T-cell (primary cell): Measurements from ENCODE around the gene KRTDAP. TPM values are rescaled to one million over a fixed set of nuclear protein-coding genes. Genes with fewer than 3 reads are reported as not detected.

Source experiments
- ATAC-seq, 4 experiments: fragments of 200-7000 bp in 3 of 4; fragments of 150-1000 bp in 1 of 4; cut with Tn5 transposase; replicated peaks in 1 of 4; 1 replicate in 3 of 4; 2 replicates in 1 of 4; pipeline ENCODE4 v1.10.0; 2021; ENCODE audit warnings: moderate library complexity in 3 of 4, mild to moderate bottlenecking in 2 of 4, moderate number of reproducible peaks in 1 of 4
- CTCF ChIA-PET, 2 donors: fragments of 300-600 bp; sonication (Branson Sonifier 250); formaldehyde crosslinking; loops; one replicate each; lab custom pipeline; 2022; ENCODE audit warnings: antibody characterized with exemption in 2 of 2; lab: Charles Lee
- POLR2A ChIA-PET, 2 donors: fragments of 300-600 bp; sonication (Branson Sonifier 250); formaldehyde crosslinking; loops; one replicate each; lab custom pipeline; 2022; ENCODE audit warnings: antibody characterized with exemption in 2 of 2; lab: Charles Lee
- DNase-seq, 35 experiments: peaks; one replicate each; pipeline versions ENCODE4 v3.0.0 to v3.0.0-alpha.2; 2013 to 2023
- H3K27ac ChIP-seq: one replicate; pipeline ENCODE4 v1.5.1; 2013; ENCODE audit warnings: low read length
- H3K27me3 ChIP-seq, 2 experiments: replicated peaks in 1 of 2; 1 replicate in 1 of 2; 2 replicates in 1 of 2; pipeline versions ENCODE4 v1.6.1 to v1.7.0; 2013; ENCODE audit warnings: low read length in 1 of 2, mixed read lengths in 1 of 2; ENCODE audit not compliant: control insufficient read depth in 2 of 2, insufficient read depth in 2 of 2; ENCODE audit errors: extremely low read depth in 1 of 2
- H3K36me3 ChIP-seq, 2 donors: 1 replicate in 1 of 2; 2 replicates in 1 of 2; pipeline versions ENCODE4 v1.6.1 to v1.7.0; 2013; ENCODE audit warnings: low read length in 1 of 2; ENCODE audit not compliant: control insufficient read depth in 2 of 2, insufficient read depth in 1 of 2; ENCODE audit errors: extremely low read depth in 1 of 2
- H3K4me1 ChIP-seq, 2 experiments: 1 replicate in 1 of 2; 2 replicates in 1 of 2; pipeline versions ENCODE4 v1.6.1 to v1.7.0; 2013; ENCODE audit warnings: low read length in 2 of 2, mixed read lengths in 1 of 2; ENCODE audit not compliant: insufficient read depth in 2 of 2, control insufficient read depth in 1 of 2; ENCODE audit errors: extremely low read depth in 1 of 2
- H3K4me3 ChIP-seq, 2 donors: 1 replicate in 1 of 2; 2 replicates in 1 of 2; pipeline versions ENCODE4 v1.5.1 to v1.7.0; 2013; ENCODE audit warnings: mild to moderate bottlenecking in 2 of 2, low read length in 1 of 2, moderate library complexity in 1 of 2; ENCODE audit not compliant: control insufficient read depth in 1 of 2; ENCODE audit errors: extremely low read depth in 1 of 2
- H3K9me3 ChIP-seq: 2 replicates; pipeline ENCODE4 v1.7.0; 2013
- H3K27ac Mint-ChIP-seq, 2 donors: one replicate each; pipeline ENCODE4 v1.8.0; 2020 to 2021; ENCODE audit warnings: mild to moderate bottlenecking in 2 of 2, mixed read lengths in 2 of 2
- H3K27me3 Mint-ChIP-seq, 2 donors: one replicate each; pipeline ENCODE4 v1.8.0; 2021 to 2022; ENCODE audit warnings: mixed read lengths in 2 of 2
- H3K36me3 Mint-ChIP-seq: one replicate; pipeline ENCODE4 v1.8.0; 2021; ENCODE audit warnings: mixed read lengths
- H3K4me1 Mint-ChIP-seq, 3 donors: one replicate each; pipeline ENCODE4 v1.8.0; 2020 to 2022; ENCODE audit warnings: mixed read lengths in 3 of 3, mild to moderate bottlenecking in 1 of 3
- H3K4me3 Mint-ChIP-seq, 3 donors: one replicate each; pipeline ENCODE4 v1.8.0; 2020 to 2022; ENCODE audit warnings: mild to moderate bottlenecking in 3 of 3, mixed read lengths in 3 of 3, moderate library complexity in 3 of 3
- H3K9me3 Mint-ChIP-seq, 3 donors: one replicate each; pipeline ENCODE4 v1.8.0; 2020 to 2022; ENCODE audit warnings: mixed read lengths in 3 of 3
- WGBS: methylation state at CpG from one replicate; pipeline ENCODE4 v1.1.5; 2013; ENCODE audit warnings: missing lambda C conversion rate; ENCODE audit not compliant: insufficient coverage; 5-methylcytosine and 5-hydroxymethylcytosine counted together
- total RNA-seq, 35 experiments: library from RNA in 6 of 35; stranded (reverse) in 6 of 35; fragments of 120-200 nt in 1 of 35; gene quantifications; one replicate each; pipeline versions ENCODE4 v1.2.1 to v1.2.4 and lab custom pipeline; 2013 to 2026

Gene KRTDAP
- total RNA-seq, 5 donors from 2014 or later (not counting 1 experiment from before 2014, with no cell fraction given) = not detected

DNA sequence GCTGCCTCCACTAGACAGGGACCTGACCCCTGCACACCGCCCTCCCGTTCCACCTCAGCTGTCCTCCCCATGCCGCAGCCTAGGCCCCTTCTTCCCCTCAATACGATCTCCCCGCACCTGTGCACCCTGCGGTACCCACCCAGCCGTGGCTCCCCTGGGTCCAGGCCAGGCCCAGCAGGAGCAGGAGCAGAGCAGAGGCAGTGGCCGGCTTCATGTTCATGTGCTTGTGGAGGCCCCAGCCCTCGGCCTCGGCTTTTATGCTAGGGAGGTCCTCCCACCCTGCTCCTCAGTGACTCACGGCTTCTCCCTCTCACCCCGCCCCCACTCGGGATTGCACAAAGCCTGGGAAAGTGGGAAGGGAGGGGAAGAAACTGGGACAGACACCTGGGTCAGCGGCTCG is 11.4 kb upstream of the KRTDAP start:
- Histone ChIP-seq H3K36me3 (no peaks in the 10 kb centered on the region), H3K4me1 (no peaks in the 10 kb centered on the region), H3K27ac (no peak overlapping the region), H3K27me3 (peaks cover 0 to 27% of the 10 kb centered on the region in 2 experiments), H3K9me3 (no peaks in the 10 kb centered on the region), H3K4me3 (no peak overlapping the region)
- 93% methylated on average over 7 of the region's 15 CpGs for WGBS
- H3K27ac Mint-ChIP-seq = no peak overlapping the region
- peaks cover 0 to 4% (median 0%) of the 10 kb centered on the region in 3 donors for H3K4me1 Mint-ChIP-seq
- no peak overlapping the region for H3K4me3 Mint-ChIP-seq
- POLR2A ChIA-PET = no interaction called here
- DNase-seq (no peak), ATAC-seq (no peak)
- H3K27me3 Mint-ChIP-seq = peaks cover 13 to 19% of the 10 kb centered on the region in 2 donors
- no peaks in the 10 kb centered on the region for H3K9me3 Mint-ChIP-seq
- CTCF ChIA-PET = no interaction called here
- H3K36me3 Mint-ChIP-seq = no peaks in the 10 kb centered on the region

DNA sequence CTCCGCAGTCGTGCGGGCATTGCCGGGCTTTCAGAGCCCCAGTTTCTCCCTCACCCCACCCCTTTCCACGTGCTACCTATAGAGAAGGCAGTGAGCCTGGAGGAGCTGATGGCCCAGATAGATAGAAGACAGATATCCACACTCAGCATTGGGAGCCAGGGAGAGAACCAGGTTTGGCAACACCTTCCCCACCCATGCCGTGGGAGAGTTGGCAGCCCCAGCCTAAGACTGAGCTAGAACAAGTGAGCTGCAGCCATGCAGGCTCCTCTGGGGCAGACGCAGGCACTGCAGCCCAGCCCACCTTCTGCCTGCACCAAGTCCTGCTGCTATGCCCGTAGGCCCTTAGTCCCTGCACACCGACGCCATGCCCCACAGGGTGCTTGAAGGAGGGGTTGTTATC is 10.3 kb upstream of the KRTDAP start:
- peaks cover 0 to under 1% of the 10 kb centered on the region in 2 experiments for H3K4me1 ChIP-seq
- ChIA-PET POLR2A (no interaction called here), CTCF (no interaction called here)
- Mint-ChIP-seq H3K27ac (no peak overlapping the region), H3K4me1 (peaks cover 0 to 4% (median 0%) of the 10 kb centered on the region in 3 donors), H3K9me3 (no peaks in the 10 kb centered on the region), H3K36me3 (no peaks in the 10 kb centered on the region), H3K4me3 (no peak overlapping the region), H3K27me3 (peaks cover 13 to 17% of the 10 kb centered on the region in 2 donors)
- H3K36me3 ChIP-seq = no peaks in the 10 kb centered on the region
- DNase-seq = no peak
- no peak for ATAC-seq
- 85% methylated on average over 4 of the region's 10 CpGs for WGBS
- H3K27ac ChIP-seq = no peak overlapping the region
- H3K9me3 ChIP-seq = no peaks in the 10 kb centered on the region
- H3K27me3 ChIP-seq = peaks cover 0 to 24% of the 10 kb centered on the region in 2 experiments
- H3K4me3 ChIP-seq = no peak overlapping the region

DNA sequence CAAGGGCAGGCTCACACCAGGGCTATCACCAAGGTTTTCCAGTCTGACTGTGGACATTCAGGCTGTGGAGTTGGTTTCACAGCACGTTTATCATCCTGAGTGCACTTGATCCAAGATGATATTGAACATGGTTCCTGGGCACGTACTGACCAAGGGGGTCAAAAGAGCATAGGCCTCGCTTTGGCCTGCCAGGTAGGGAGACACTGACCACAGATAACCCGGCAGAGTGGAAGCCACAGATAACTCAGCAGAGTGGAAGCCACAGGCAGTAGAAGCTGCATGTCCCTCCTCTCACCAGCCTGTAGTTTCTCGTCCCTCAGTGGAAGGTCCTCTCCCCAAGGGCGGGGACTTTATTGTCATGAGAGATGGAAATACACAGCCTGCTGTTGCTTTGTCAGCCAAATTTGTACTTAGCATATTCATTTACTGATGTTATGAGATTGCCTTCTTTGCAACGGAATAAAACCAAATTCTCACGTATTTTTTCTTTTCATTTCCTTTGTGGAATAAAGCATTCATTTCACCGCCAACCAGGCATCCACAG is 8.8 kb upstream of the KRTDAP start:
- H3K27me3 Mint-ChIP-seq = peaks cover 6 to 12% of the 10 kb centered on the region in 2 donors

DNA sequence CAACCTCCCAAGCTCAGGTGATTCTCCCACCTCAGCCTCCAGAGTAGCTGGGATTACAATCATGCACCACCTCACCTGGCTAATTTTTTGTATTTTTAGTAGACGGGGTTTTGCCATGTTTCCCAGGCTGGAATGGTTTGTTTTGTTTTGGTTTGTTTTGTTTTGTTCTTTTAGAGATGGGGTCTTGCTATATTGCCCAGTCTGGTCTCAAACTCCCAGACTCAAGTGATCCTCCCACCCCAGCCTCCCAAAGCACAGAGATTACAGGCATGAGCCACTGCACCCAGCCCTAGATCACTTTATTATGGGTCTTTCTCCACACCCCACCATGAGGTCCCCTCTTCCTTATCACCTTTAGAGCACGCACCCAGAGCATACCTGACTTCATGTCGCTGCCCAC is 8.0 kb upstream of the KRTDAP start:
- H3K27me3 ChIP-seq = peaks cover 0 to 34% of the 10 kb centered on the region in 2 experiments
- no peaks in the 10 kb centered on the region for H3K9me3 ChIP-seq
- no peaks in the 10 kb centered on the region for H3K36me3 ChIP-seq
- no peak overlapping the region for H3K27ac ChIP-seq
- Mint-ChIP-seq H3K9me3 (no peaks in the 10 kb centered on the region), H3K27me3 (peaks cover 4 to 13% of the 10 kb centered on the region in 2 donors), H3K4me3 (no peak overlapping the region), H3K27ac (no peak overlapping the region), H3K4me1 (peaks cover 0 to 11% (median 2%) of the 10 kb centered on the region in 3 donors), H3K36me3 (no peaks in the 10 kb centered on the region)
- H3K4me3 ChIP-seq = no peak overlapping the region
- DNase-seq (no peak), ATAC-seq (no peak)
- WGBS = 95% methylated on average over 2 of the region's 3 CpGs
- POLR2A ChIA-PET = no interaction called here
- H3K4me1 ChIP-seq = peaks cover 0 to 8% of the 10 kb centered on the region in 2 experiments
- CTCF ChIA-PET = no interaction called here

More for the DNA sequence above, 8.8 kb upstream of the KRTDAP start:
- Histone ChIP-seq H3K27me3 (peaks cover 0 to 33% of the 10 kb centered on the region in 2 experiments), H3K36me3 (no peaks in the 10 kb centered on the region), H3K9me3 (no peaks in the 10 kb centered on the region), H3K27ac (no peak overlapping the region), H3K4me3 (no peak overlapping the region), H3K4me1 (peaks cover 0 to 8% of the 10 kb centered on the region in 2 experiments)
- Mint-ChIP-seq H3K36me3 (no peaks in the 10 kb centered on the region), H3K9me3 (no peaks in the 10 kb centered on the region), H3K4me1 (peaks cover 0 to 11% (median 2%) of the 10 kb centered on the region in 3 donors), H3K27ac (no peak overlapping the region), H3K4me3 (no peak overlapping the region)
- 70% methylated on average over 6 of the region's 9 CpGs for WGBS
- DNase-seq = no peak
- ChIA-PET POLR2A (no interaction called here), CTCF (interaction anchor here in 1 of 2 donors (0.8 kb wide), 1 partner anchor 88 kb away, joined by 3 read pairs; no protein-coding TSS in a partner anchor)
- no peak for ATAC-seq

DNA sequence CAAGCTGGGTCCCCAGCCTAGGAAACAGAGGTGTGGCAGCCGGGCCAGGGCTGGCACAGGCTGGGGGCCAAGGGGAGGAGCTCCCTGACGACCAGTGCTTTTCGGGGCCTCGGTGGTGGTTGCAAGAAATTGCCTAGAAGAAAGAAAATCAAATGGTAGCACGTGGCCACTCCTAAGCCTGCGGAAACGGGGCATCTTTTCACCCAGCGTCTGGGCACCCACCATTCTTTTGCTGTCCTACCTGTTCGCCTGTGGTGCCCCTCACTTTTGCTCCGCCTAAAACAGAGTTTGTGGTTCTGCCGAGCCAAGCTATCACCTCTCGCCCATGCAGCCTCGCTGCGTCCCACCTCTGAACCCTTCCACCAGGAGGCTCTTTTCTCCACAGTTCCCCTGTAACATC is 7.1 kb upstream of the KRTDAP start:
- ChIA-PET CTCF (interaction anchor here in 1 of 2 donors (1.0 kb wide), 1 partner anchor 28 kb away, joined by 3 read pairs; no protein-coding TSS in a partner anchor), POLR2A (no interaction called here)
- no peaks in the 10 kb centered on the region for H3K36me3 Mint-ChIP-seq
- DNase-seq = no peak
- H3K27me3 Mint-ChIP-seq = peaks cover 4 to 17% of the 10 kb centered on the region in 2 donors
- H3K9me3 Mint-ChIP-seq = no peaks in the 10 kb centered on the region
- H3K27ac Mint-ChIP-seq = no peak overlapping the region
- ATAC-seq = no peak
- Histone ChIP-seq H3K9me3 (no peaks in the 10 kb centered on the region), H3K4me1 (peaks cover 0 to 8% of the 10 kb centered on the region in 2 experiments), H3K4me3 (no peak overlapping the region), H3K36me3 (no peaks in the 10 kb centered on the region), H3K27me3 (peaks cover 0 to 32% of the 10 kb centered on the region in 2 experiments), H3K27ac (no peak overlapping the region)
- peaks cover 0 to 11% (median 2%) of the 10 kb centered on the region in 3 donors for H3K4me1 Mint-ChIP-seq
- 83% methylated on average over 14 of the region's 14 CpGs for WGBS
- no peak overlapping the region for H3K4me3 Mint-ChIP-seq

DNA sequence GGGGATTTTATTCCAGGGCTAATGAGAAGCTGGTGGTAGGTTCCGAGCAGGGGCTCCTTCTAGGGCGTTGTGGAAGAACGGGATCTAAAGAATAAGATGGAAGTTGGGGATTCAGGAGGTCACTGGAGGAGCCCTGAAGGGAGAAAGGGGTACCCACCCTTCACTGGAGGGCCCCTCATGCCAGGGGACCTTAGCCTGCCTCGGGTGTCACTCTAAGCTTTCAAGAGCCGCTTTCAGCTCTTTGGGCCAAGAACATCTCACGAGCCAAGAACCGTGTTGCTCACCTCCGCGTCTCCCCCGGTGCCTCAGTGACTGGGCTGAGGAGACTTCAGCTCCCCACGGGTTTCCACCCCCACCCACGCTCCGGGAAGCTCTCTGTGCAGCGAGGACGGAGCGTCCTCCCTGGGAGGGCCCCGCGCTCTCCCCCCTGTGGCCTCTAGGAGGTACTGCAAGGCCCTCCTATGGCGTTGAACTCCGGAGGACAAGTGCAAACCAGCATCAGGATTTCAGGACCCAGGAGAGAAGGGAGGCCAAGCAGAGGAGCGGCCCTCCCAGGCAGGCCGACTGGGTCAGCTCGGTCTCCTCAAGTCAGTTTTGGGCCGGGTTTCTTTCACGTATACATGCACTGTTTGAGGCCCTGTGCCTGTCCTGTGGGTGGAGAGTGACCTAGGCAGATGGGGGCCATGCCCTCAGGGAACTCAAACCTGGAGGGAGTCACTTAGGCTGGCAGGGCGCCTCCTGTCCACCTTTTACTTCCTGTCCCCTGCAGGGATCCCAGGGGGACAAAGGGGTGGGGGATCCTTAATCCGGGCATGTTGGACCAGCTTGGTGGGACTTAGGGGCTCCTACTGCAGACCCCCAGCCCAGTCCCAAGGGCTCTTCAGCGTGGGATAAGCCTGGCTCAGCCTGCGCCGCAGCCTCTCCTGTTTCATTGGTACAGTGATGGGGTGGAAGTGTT is 5.1 kb upstream of the KRTDAP start:
- no peaks in the 10 kb centered on the region for H3K9me3 Mint-ChIP-seq
- ATAC-seq (peak; percentile 91 to 95 (median 94)), DNase-seq (peak; percentile 24 to 76 (median 54))
- Histone ChIP-seq H3K4me1 (peaks cover 0 to 8% of the 10 kb centered on the region in 2 experiments), H3K4me3 (peak overlapping the region in 1 of 2 donors; percentile 35), H3K27me3 (peaks cover 0 to 30% of the 10 kb centered on the region in 2 experiments), H3K27ac (no peak overlapping the region), H3K9me3 (no peaks in the 10 kb centered on the region), H3K36me3 (no peaks in the 10 kb centered on the region)
- POLR2A ChIA-PET = no interaction called here
- WGBS = 15% methylated on average over 24 of the region's 30 CpGs
- H3K27ac Mint-ChIP-seq = no peak overlapping the region
- peaks cover 3 to 18% of the 10 kb centered on the region in 2 donors for H3K27me3 Mint-ChIP-seq
- peaks cover 0 to 7% (median 2%) of the 10 kb centered on the region in 3 donors for H3K4me1 Mint-ChIP-seq
- CTCF ChIA-PET = interaction anchor here (0.5 to 1.6 kb wide), 13 partner anchors 9 to 1860 kb away, joined by 3 to 13 read pairs (median 3); no protein-coding TSS in a partner anchor
- no peak overlapping the region for H3K4me3 Mint-ChIP-seq
- H3K36me3 Mint-ChIP-seq = no peaks in the 10 kb centered on the region
